ENCODE measurements around the gene PTPRK.

The PTPRK gene

GRCh38 chr6:128168244-128168643 lies 352.2 kb downstream of the PTPRK start:
- no peak for DNase-seq

GRCh38 chr6:128167552-128167951 lies 352.8 kb downstream of the PTPRK start:
- no peak for DNase-seq

- DNase-seq = no peak
These were observed 356.1 kb downstream of the PTPRK start for GRCh38 chr6:128164254-128164653.

- no peak for DNase-seq
These were observed 358.0 kb downstream of the PTPRK start for GRCh38 chr6:128162423-128162822.

- no peak for DNase-seq
These were observed 358.6 kb downstream of the PTPRK start for GRCh38 chr6:128161839-128162238.

- no peak for DNase-seq
These were observed 359.1 kb downstream of the PTPRK start for GRCh38 chr6:128161263-128161662.

- no peak for DNase-seq
These were observed 361.9 kb downstream of the PTPRK start for GRCh38 chr6:128158496-128158895.

- no peak for DNase-seq
These were observed 363.9 kb downstream of the PTPRK start for GRCh38 chr6:128156321-128157111.

- DNase-seq = no peak
These were observed 364.6 kb downstream of the PTPRK start for GRCh38 chr6:128155826-128156225.

GRCh38 chr6:128152551-128152950 lies 367.8 kb downstream of the PTPRK start:
- DNase-seq = no peak

- DNase-seq = no peak
These were observed 370.0 kb downstream of the PTPRK start for GRCh38 chr6:128150376-128150775.

GRCh38 chr6:128149796-128150195 lies 370.6 kb downstream of the PTPRK start:
- no peak for DNase-seq

- no peak for DNase-seq
These were observed 376.1 kb downstream of the PTPRK start for GRCh38 chr6:128144320-128144719.

- DNase-seq = no peak
These were observed 378.5 kb downstream of the PTPRK start for GRCh38 chr6:128141932-128142331.

GRCh38 chr6:128139519-128139918 lies 380.9 kb downstream of the PTPRK start:
- no peak for DNase-seq

GRCh38 chr6:128138694-128139093 lies 381.7 kb downstream of the PTPRK start:
- no peak for DNase-seq

GRCh38 chr6:128135325-128135724 lies 385.1 kb downstream of the PTPRK start:
- DNase-seq = no peak

- no peak for DNase-seq
These were observed 388.8 kb downstream of the PTPRK start for GRCh38 chr6:128131566-128131965.

- no peak for DNase-seq
These were observed 389.4 kb downstream of the PTPRK start for GRCh38 chr6:128131036-128131435.

- DNase-seq = no peak
These were observed 390.7 kb downstream of the PTPRK start for GRCh38 chr6:128129679-128130078.

- no peak for DNase-seq
These were observed 392.7 kb downstream of the PTPRK start for GRCh38 chr6:128127650-128128049.

- DNase-seq = no peak
These were observed 395.7 kb downstream of the PTPRK start for GRCh38 chr6:128124713-128125112.

- no peak for DNase-seq
These were observed 398.8 kb downstream of the PTPRK start for GRCh38 chr6:128121610-128122009.

- no peak for DNase-seq
These were observed 399.2 kb downstream of the PTPRK start for GRCh38 chr6:128121190-128121589.

GRCh38 chr6:128118401-128118800 lies 402.0 kb downstream of the PTPRK start:
- no peak for DNase-seq

All from CD4-positive, alpha-beta T cell treated with Interleukin-10 for 1 hour (primary cell).